Natural killer cell treated with Interleukin-12 subunit alpha and Interleukin-12 subunit beta and Interleukin-15 and Interleukin-18, amount 100 ng/mL, for 72 hours (primary cell): ENCODE results near the gene TAF10. TPM values are rescaled to one million over a fixed set of nuclear protein-coding genes. Genes with fewer than 3 reads are reported as not detected.

Experiments
- ATAC-seq, 2 donors: fragments of 150-1000 bp; cut with Tn5 transposase in 1 of 2; sonication (Bioruptor Pico), chemical (Tn5 transposase) in 1 of 2; 2 replicates each; pipeline ENCODE4 v1.10.0; 2021
- DNase-seq: peaks from one replicate; pipeline ENCODE4 v3.0.0; 2022; ENCODE audit warnings: low spot score
- H3K27ac Mint-ChIP-seq, 2 donors: 1 replicate in 1 of 2; 2 replicates in 1 of 2; pipeline ENCODE4 v1.8.0; 2022; ENCODE audit warnings: mixed read lengths in 2 of 2, mild to moderate bottlenecking in 1 of 2, moderate library complexity in 1 of 2
- H3K27me3 Mint-ChIP-seq, 2 donors: 1 replicate in 1 of 2; 2 replicates in 1 of 2; pipeline ENCODE4 v1.8.0; 2022; ENCODE audit warnings: mixed read lengths in 2 of 2
- H3K36me3 Mint-ChIP-seq: one replicate; pipeline ENCODE4 v1.8.0; 2022; ENCODE audit warnings: mixed read lengths
- H3K4me1 Mint-ChIP-seq, 2 donors: 1 replicate in 1 of 2; 2 replicates in 1 of 2; pipeline ENCODE4 v1.8.0; 2022; ENCODE audit warnings: low read depth in 2 of 2, mixed read lengths in 2 of 2, mild to moderate bottlenecking in 1 of 2
- H3K4me3 Mint-ChIP-seq: one replicate; pipeline ENCODE4 v1.8.0; 2022; ENCODE audit warnings: mixed read lengths
- H3K9me3 Mint-ChIP-seq: 2 replicates; pipeline ENCODE4 v1.8.0; 2022; ENCODE audit warnings: mixed read lengths
- total RNA-seq, 2 donors: library from RNA; stranded (reverse); gene quantifications; one replicate each; pipeline ENCODE4 v1.2.3, GENCODE V29; 2022

Gene TAF10
- total RNA-seq, 2 donors from 2014 or later, result 118 to 152 TPM

DNA sequence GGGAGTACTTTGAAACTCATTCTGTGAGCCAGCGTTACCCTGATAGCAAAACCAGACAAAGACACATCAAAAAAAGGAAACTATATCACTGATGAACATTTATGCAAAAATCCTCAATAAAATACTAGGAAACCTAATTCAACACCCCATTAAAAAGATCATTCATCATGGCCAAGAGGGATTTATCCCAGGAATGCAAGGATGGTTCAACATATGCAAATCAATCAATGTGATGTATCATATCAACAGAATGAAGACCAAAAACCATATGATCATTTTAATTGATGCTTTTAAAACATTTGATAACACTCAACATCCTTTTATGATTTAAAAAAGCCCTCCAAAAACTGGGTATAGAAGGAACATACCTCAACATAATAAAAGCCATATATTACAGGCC lies 28.4 kb downstream of the TAF10 start:
- ATAC-seq (no peak), DNase-seq (no peak)
- no peak overlapping the region for H3K4me3 Mint-ChIP-seq
- peaks cover 0 to 2% of the 10 kb centered on the region in 2 donors for H3K4me1 Mint-ChIP-seq
- no peaks in the 10 kb centered on the region for H3K27me3 Mint-ChIP-seq
- no peak overlapping the region for H3K27ac Mint-ChIP-seq
- peaks cover 37% of the 10 kb centered on the region for H3K36me3 Mint-ChIP-seq
- peaks cover 12% of the 10 kb centered on the region for H3K9me3 Mint-ChIP-seq

DNA sequence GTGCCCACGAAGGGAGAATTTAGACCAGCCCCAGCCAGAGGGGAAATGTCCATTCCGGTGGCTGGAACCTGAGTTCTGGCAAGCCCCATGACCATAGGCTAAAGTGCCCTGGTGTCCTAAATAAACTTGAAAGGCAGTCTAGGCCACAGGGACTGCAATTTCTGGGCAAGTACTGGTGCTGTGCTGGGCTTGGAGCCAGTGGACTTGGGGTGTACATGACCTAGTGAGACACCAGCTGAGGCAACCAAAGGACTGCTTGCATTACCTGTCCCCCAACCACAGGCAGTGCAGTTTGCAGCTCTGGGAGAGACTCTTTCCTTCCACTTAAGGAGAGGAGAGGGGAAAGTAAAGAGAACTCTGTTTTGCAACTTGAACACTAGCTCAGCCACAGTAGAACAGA lies 32.3 kb downstream of the TAF10 start:
- ATAC-seq (no peak), DNase-seq (no peak)
- no peak overlapping the region for H3K27ac Mint-ChIP-seq
- H3K9me3 Mint-ChIP-seq, result peaks cover 12% of the 10 kb centered on the region
- H3K36me3 Mint-ChIP-seq, result peaks cover 34% of the 10 kb centered on the region
- H3K4me3 Mint-ChIP-seq, result no peak overlapping the region
- H3K4me1 Mint-ChIP-seq, result no peaks in the 10 kb centered on the region
- H3K27me3 Mint-ChIP-seq, result no peaks in the 10 kb centered on the region

DNA sequence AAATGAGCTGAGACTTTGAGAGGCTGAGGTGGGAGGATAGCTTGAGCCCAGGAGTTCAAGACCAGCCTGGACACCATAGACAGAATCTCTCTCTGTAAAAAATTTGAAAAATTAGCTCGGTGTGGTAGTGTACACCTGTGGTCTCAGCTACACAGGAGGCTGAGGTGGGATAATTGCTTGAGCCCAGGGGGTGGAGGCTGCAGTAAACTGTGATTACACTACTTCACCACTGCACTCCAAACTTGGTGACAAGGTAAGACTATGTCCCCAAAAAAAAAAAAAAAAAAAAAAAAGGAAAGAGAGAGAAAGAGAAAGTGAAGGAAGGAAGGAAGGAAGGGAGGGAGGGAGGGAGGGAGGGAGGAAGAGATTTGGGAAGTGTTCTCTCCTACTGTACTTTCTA lies 33.9 kb downstream of the TAF10 start:
- Mint-ChIP-seq H3K4me3 (no peak overlapping the region), H3K36me3 (peaks cover 23% of the 10 kb centered on the region), H3K27ac (no peak overlapping the region), H3K9me3 (peaks cover 4% of the 10 kb centered on the region), H3K4me1 (no peaks in the 10 kb centered on the region), H3K27me3 (no peaks in the 10 kb centered on the region)
- ATAC-seq, result no peak
- DNase-seq, result no peak

- ATAC-seq (no peak), DNase-seq (no peak)
- Mint-ChIP-seq H3K27ac (no peak overlapping the region), H3K36me3 (peaks cover 18% of the 10 kb centered on the region), H3K4me3 (no peak overlapping the region), H3K4me1 (no peaks in the 10 kb centered on the region), H3K27me3 (no peaks in the 10 kb centered on the region), H3K9me3 (no peaks in the 10 kb centered on the region)
These were observed 35.3 kb downstream of the TAF10 start for GRCh38 chr11:6576471-6577373.

DNA sequence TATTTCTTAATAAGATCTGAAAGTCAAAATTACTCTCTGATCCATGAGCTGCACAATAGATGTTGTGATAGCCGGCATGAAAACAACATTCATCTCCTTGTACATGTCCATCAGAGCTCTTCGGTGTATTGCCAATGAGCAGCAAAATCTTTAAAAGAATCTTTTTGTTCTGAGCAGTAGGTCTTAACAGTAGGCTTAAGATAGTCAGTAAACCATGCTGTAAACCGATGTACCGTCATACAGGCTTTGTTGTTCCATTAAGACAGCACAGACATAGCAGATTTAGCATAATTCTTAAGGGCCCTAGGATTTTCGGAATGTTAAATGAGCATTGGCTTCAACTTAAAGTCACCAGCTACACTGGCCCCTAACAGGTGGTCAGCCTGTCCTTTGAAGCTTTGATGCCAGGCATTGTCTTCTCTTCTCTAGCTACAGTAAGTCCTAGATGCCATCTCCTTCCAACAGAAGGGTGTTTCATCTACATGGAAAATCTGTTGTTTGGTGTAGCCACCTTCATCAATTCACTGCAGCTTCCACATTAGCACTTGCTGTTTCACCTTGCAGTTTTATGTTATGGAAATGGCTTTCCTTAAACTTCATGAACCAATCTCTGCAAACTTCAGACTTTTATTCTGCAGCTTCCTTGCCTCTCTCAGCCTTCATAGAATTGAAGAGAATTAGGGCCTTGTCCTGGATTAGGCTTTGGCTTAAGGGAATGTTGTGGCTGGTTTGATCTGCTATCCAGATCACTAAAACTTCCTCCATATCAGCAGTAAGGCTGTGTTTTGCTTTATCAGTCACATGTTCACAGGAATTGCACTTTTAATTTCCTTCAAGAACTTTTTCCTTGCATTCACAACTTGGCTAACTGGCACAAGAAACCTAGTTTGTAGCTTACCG lies 37.0 kb downstream of the TAF10 start:
- no peaks in the 10 kb centered on the region for H3K27me3 Mint-ChIP-seq
- no peak overlapping the region for H3K4me3 Mint-ChIP-seq
- H3K36me3 Mint-ChIP-seq, result peaks cover 11% of the 10 kb centered on the region
- no peaks in the 10 kb centered on the region for H3K4me1 Mint-ChIP-seq
- no peaks in the 10 kb centered on the region for H3K9me3 Mint-ChIP-seq
- DNase-seq (no peak), ATAC-seq (no peak)
- no peak overlapping the region for H3K27ac Mint-ChIP-seq

- Mint-ChIP-seq H3K36me3 (peaks cover 11% of the 10 kb centered on the region), H3K9me3 (no peaks in the 10 kb centered on the region)
- ATAC-seq, result no peak
These were observed 39.8 kb downstream of the TAF10 start for GRCh38 chr11:6572215-6572614.

DNA sequence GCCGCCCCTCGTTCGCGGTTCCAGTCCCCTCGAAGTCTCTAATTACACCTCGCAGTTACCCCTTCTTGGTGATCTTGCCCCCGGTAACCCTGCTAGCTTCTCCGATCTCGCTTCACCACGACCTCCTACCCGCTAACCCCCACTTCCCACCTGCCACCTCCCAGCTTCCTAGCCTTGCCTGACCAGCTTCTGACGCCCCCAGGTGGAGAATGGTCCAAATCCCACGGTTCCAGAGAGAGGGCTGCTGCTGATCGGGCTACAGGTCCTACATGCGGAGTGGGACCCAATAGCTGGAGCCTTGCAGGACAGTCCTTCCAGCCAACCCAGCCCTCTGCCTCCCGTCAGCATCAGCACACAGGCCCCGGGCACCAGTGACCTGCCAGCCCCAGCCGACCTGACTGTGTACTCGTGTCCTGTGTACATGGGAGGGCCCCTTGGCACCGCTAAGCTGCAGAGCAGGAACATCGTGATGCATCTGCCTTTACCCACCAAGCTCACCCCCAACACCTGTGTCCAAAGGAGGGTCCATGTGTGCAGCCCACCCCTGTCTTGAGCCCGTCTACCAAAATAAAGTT lies 40.5 kb downstream of the TAF10 start:
- Mint-ChIP-seq H3K9me3 (no peaks in the 10 kb centered on the region), H3K4me3 (no peak overlapping the region), H3K36me3 (peaks cover 11% of the 10 kb centered on the region), H3K27ac (no peak overlapping the region), H3K27me3 (no peaks in the 10 kb centered on the region), H3K4me1 (peaks cover 0 to 3% of the 10 kb centered on the region in 2 donors)
- DNase-seq, result no peak
- no peak for ATAC-seq

More at GRCh38 chr11:6572215-6572614, 39.8 kb downstream of the TAF10 start:
- no peak for DNase-seq
- no peak overlapping the region for H3K4me3 Mint-ChIP-seq
- no peak overlapping the region for H3K27ac Mint-ChIP-seq
- H3K27me3 Mint-ChIP-seq, result no peaks in the 10 kb centered on the region
- H3K4me1 Mint-ChIP-seq, result peaks cover 0 to 3% of the 10 kb centered on the region in 2 donors

GRCh38 chr11:6570691-6571427 lies 41.2 kb downstream of the TAF10 start:
- no peak overlapping the region for H3K27ac Mint-ChIP-seq
- H3K4me3 Mint-ChIP-seq, result no peak overlapping the region
- ATAC-seq (no peak), DNase-seq (no peak)
- peaks cover 11% of the 10 kb centered on the region for H3K36me3 Mint-ChIP-seq
- H3K9me3 Mint-ChIP-seq, result no peaks in the 10 kb centered on the region
- no peaks in the 10 kb centered on the region for H3K27me3 Mint-ChIP-seq
- H3K4me1 Mint-ChIP-seq, result peaks cover 0 to 3% of the 10 kb centered on the region in 2 donors

DNA sequence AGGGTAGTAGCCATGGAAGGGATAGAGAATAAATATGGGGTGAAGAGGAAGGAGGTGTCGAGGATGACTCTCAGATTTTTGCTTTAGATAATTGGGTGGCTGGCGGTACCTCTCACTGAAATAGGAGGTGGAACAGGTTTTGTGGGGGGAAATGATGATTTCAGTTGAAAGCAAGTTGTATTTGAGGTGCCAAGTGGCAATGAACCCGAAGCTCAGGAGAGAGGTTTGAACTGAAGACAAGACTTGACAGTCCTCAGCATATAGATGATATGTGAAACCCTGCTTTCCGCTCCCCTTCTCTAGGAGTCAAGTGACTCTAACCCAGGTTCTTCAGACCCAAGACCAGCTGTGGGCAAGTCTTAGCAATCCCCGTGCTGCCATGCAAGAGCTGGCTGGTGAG lies 42.3 kb downstream of the TAF10 start:
- no peaks in the 10 kb centered on the region for H3K9me3 Mint-ChIP-seq
- peaks cover 11% of the 10 kb centered on the region for H3K36me3 Mint-ChIP-seq
- H3K4me1 Mint-ChIP-seq, result peaks cover 0 to 3% of the 10 kb centered on the region in 2 donors
- no peak for DNase-seq
- H3K4me3 Mint-ChIP-seq, result no peak overlapping the region
- H3K27ac Mint-ChIP-seq, result no peak overlapping the region
- no peaks in the 10 kb centered on the region for H3K27me3 Mint-ChIP-seq
- ATAC-seq, result no peak

GRCh38 chr11:6568191-6568918 lies 43.7 kb downstream of the TAF10 start:
- ATAC-seq (no peak), DNase-seq (no peak)
- Mint-ChIP-seq H3K27ac (no peak overlapping the region), H3K27me3 (no peaks in the 10 kb centered on the region), H3K4me3 (no peak overlapping the region), H3K36me3 (peaks cover 6% of the 10 kb centered on the region), H3K4me1 (peaks cover 0 to 3% of the 10 kb centered on the region in 2 donors), H3K9me3 (no peaks in the 10 kb centered on the region)

DNA sequence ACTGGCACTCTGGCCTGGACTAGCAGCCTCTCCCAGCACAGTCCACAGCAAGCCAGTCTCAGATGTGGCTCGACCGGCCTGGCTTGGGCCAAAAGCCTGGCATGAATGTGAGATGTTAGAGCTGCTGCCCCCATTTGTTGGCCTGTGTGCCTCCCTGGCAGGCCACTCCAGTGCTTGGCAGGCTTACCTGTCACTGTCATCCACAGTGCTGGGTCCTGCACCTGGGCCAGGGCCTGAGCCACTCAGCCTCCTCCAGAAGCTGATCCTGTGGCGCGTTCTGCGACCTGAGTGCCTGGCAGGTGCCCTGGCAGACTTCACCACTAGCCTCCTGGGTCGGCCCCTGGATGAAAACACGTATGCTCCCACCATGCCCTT lies 44.7 kb downstream of the TAF10 start:
- ATAC-seq (no peak), DNase-seq (no peak)
- H3K36me3 Mint-ChIP-seq, result peaks cover under 1% of the 10 kb centered on the region
- no peaks in the 10 kb centered on the region for H3K27me3 Mint-ChIP-seq
- peaks cover 0 to 3% of the 10 kb centered on the region in 2 donors for H3K4me1 Mint-ChIP-seq
- no peak overlapping the region for H3K4me3 Mint-ChIP-seq
- no peaks in the 10 kb centered on the region for H3K9me3 Mint-ChIP-seq
- no peak overlapping the region for H3K27ac Mint-ChIP-seq

DNA sequence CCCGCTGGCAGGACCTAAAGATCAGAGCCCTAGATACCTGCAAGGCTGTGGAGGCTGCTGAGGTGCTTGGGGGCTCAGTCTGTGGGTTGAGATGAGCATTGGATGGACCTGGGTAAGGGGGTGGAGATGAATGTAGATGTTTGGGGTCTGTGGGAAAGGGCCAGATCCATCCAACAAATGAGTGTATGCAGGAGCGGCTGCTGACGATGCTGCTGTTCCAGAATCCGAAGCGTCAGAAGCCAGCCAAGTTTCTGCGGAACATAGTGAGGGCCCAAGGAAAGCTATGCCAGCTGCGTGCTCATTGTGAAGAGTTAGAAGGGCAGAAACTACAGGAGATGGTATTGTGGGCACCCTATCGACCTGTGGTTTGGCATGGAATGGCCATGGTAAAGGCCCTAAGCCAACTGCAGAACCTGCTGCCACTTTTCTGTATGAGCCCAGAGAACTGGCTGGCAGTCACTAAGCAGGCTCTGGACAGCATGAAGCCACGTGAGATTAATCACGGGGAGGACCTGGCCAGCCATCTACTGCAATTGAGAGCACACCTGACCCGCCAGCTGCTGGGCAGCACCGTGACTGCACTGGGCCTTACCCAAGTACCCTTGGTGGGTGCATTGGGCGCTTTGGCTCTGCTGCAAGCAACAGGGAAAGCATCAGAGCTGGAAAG lies 45.2 kb downstream of the TAF10 start:
- Mint-ChIP-seq H3K27ac (no peak overlapping the region), H3K9me3 (no peaks in the 10 kb centered on the region), H3K36me3 (no peaks in the 10 kb centered on the region), H3K4me1 (peaks cover 0 to 3% of the 10 kb centered on the region in 2 donors), H3K27me3 (no peaks in the 10 kb centered on the region), H3K4me3 (no peak overlapping the region)
- ATAC-seq (no peak), DNase-seq (no peak)
